K562 (cell line): ENCODE results near the gene FBLIM1. TPM values are rescaled to one million over a fixed set of nuclear protein-coding genes. Genes with fewer than 3 reads are reported as not detected.

Experiments used
- BDP1 ChIP-seq: IDR thresholded peaks from 3 replicates; pipeline ENCODE4 v1.6.1; 2011; ENCODE audit not compliant: insufficient read length, insufficient read depth
- CREM ChIP-seq: IDR thresholded peaks from 2 replicates; pipeline ENCODE4 v1.6.1; 2014; ENCODE audit warnings: antibody characterized with exemption, low read depth
- DACH1 ChIP-seq: fragments of 450-650 bp; IDR thresholded peaks from 2 replicates; pipeline ENCODE4 v1.6.1; 2018; ENCODE audit not compliant: partially characterized antibody
- E2F3 ChIP-seq: fragments of 250-450 bp; sonication (Bioruptor Pico); IDR thresholded peaks from 2 replicates; pipeline ENCODE4 v1.4.0; 2020; ENCODE audit warnings: mild to moderate bottlenecking
- ESRRB ChIP-seq: fragments of 250-450 bp; sonication (Bioruptor Pico); IDR thresholded peaks from 2 replicates; pipeline ENCODE4 v1.5.0; 2020; ENCODE audit warnings: mild to moderate bottlenecking, moderate library complexity, borderline replicate concordance
- GTF2E2 ChIP-seq: fragments of 200-800 bp; sonication (Bioruptor generic); IDR thresholded peaks from 2 replicates; pipeline ENCODE4 v1.6.1; 2016; ENCODE audit warnings: missing genetic modification characterization, missing compliant biosample characterization
- HNRNPL ChIP-seq: fragments of 200-400 bp; formaldehyde crosslinking; IDR thresholded peaks from 2 replicates; pipeline ENCODE4 v1.6.1; 2017; ENCODE audit warnings: low read depth, mild to moderate bottlenecking, low read length
- MTA1 ChIP-seq: fragments of 450-650 bp; IDR thresholded peaks from 2 replicates; pipeline ENCODE4 v1.6.1; 2017; ENCODE audit warnings: borderline replicate concordance
- NFE2 ChIP-seq: IDR thresholded peaks from 2 replicates; pipeline ENCODE4 v1.6.1; 2014; ENCODE audit warnings: antibody characterized with exemption, low read depth
- RBM39 ChIP-seq: fragments of 200-400 bp; formaldehyde crosslinking; optimal IDR thresholded peaks from 2 replicates; pipeline ENCODE3; 2018; ENCODE audit warnings: low read depth, low read length
- RCOR1 ChIP-seq, 2 experiments: IDR thresholded peaks; 2 replicates each; pipeline ENCODE4 v1.6.1; 2012; ENCODE audit warnings: low read depth in 2 of 2, low read length in 2 of 2, borderline replicate concordance in 1 of 2, improper control_type of control experiment in 1 of 2
- RREB1 ChIP-seq: fragments of 250-450 bp; sonication (Bioruptor Pico); IDR thresholded peaks from 2 replicates; pipeline ENCODE4 v1.4.0; 2020
- TCF15 ChIP-seq: fragments of 250-450 bp; sonication (Bioruptor Pico); IDR thresholded peaks from 2 replicates; pipeline ENCODE4 v1.8.0; 2022; ENCODE audit warnings: moderate library complexity, mild to moderate bottlenecking, inconsistent platforms
- TCF7 ChIP-seq: sonication (generic); IDR thresholded peaks from 2 replicates; pipeline ENCODE4 v1.6.1; 2016; ENCODE audit warnings: antibody characterized with exemption, borderline replicate concordance
- ZNF134 ChIP-seq: fragments of 250-450 bp; sonication (Bioruptor Pico); conservative IDR thresholded peaks from 2 replicates; pipeline ENCODE4 v1.4.0; 2020
- ZNF589 ChIP-seq: fragments of 200-800 bp; sonication (Bioruptor generic); IDR thresholded peaks from 2 replicates; pipeline ENCODE4 v1.6.1; 2016; ENCODE audit warnings: low read depth, missing genetic modification characterization, missing compliant biosample characterization
- ZNF76 ChIP-seq: fragments of 250-450 bp; sonication (Bioruptor Pico); IDR thresholded peaks from 2 replicates; pipeline ENCODE4 v1.4.0; 2020; ENCODE audit warnings: mild to moderate bottlenecking, moderate library complexity, borderline replicate concordance
- ZNF830 ChIP-seq: fragments of 250-450 bp; sonication (Bioruptor Pico); IDR thresholded peaks from 2 replicates; pipeline ENCODE4 v1.5.0; 2021; ENCODE audit warnings: mild to moderate bottlenecking
- polyA plus RNA-seq, 8 experiments: library from polyadenylated mRNA; depleted of rRNA in 4 of 8; stranded (reverse) in 5 of 8; unstranded in 3 of 8; fragments of >200 nt; fragmentation: Nextera tagmentation in 2 of 8; fragmentation: Illumina TruSeq in 1 of 8; extraction: Ambion mirVana in 2 of 8; extraction: Trizol in 1 of 8; gene quantifications; 2 replicates each; pipeline versions ENCODE4 v1.2.1 to v1.2.3, GENCODE V29; 2011 to 2014; ENCODE audit warnings: inconsistent platforms in 1 of 8, missing spikeins in 1 of 8
- total RNA-seq, 7 experiments: library from RNA; depleted of rRNA in 6 of 7; stranded (reverse); fragments of >200 nt in 6 of 7; fragmentation: Illumina TruSeq in 2 of 7; extraction: Trizol in 2 of 7; gene quantifications; 2 replicates each; pipeline versions ENCODE4 v1.2.1 to v1.2.3, GENCODE V29; 2011 to 2021; ENCODE audit warnings: low replicate concordance in 1 of 7
- TF ChIP-seq, protein P1 (sequence below), 2 experiments: fragments of 450-650 bp; IDR thresholded peaks; 2 replicates each; pipeline ENCODE4 v1.6.1; 2016

FBLIM1 gene
- total and polyA plus RNA-seq, 9 of the 15 experiments (the other 6 are each of a cell fraction or from before 2014, with no cell fraction given) = 0.14 to 0.24 TPM; not detected in 7

DNA sequence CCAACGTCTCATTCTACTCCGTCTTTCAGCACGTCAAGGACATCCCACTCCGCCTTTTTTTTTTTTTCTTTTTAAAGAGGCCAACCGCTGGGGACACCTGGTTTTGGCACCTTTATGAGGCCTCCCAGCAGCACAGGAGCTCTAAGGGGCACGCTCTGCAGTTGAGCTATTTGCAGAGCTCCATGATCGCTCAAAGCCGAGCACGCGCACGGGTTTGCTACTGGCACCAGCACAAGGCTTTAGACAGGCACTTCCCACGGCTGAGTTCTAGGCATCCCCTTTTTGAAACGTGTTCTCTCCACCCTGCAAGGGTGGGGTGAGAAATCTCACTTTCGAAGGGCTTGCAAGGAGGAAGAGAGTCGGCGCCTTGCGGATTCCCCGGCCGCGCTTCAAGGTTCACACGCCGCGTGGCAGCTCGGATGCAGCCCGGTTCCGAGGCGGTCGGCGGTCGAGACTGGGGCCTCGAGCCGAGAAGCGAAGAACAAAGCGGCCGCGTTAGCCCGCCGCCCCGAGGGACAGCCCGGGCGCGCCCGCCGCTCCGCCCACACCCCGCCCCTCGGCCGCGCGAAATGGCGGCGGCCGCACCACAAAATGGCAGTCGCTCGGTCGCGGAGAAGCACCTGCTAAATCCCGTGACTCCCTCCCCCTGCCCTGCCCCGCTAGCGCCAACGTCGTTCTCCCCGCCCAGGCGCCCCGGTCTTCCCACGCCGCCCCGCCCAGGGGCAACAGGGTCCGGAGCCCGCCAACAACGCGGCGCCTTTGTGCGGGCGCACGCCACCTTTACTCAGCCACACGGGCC, 76.0 kb downstream of the FBLIM1 start (continued):
- TF ChIP-seq ZNF589 (CRISPR knock-in tag) (peak; percentile 71; the same call in 1 of the 2 replicates), ZNF134 (peak; percentile 48; the same call in 1 of the 2 replicates), HNRNPL (peak; percentile 56; the same call in 1 of the 2 replicates), BDP1 (no peak), RREB1 (CRISPR knock-in tag) (0 out of 2 replicates have a peak, but pooled peaks have one; percentile 66), TCF7 (peak; percentile 94), GTF2E2 (tag) (peak; percentile 98), ZNF830 (CRISPR knock-in tag) (0 out of 2 replicates have a peak, but pooled peaks have one; percentile 47), NFE2 (0 out of 2 replicates have a peak, but pooled peaks have one; percentile 13), RBM39 (no peak), TCF15 (0 out of 2 replicates have a peak, but pooled peaks have one; percentile 10), E2F3 (CRISPR knock-in tag) (peak; percentile 89), CREM (peak; percentile 86), RCOR1 (IDR thresholded peaks at IDR 0.05; ENCODE audit: borderline replicate concordance in 1 of 2, low read depth in 2 of 2, low read length in 2 of 2) (peak in 1 of 2 experiments; percentile 88; a peak in 3 of 4 replicates), ESRRB (CRISPR knock-in tag) (peak; percentile 78; the same call in 1 of the 2 replicates), DACH1 (no peak), MTA1 (peak; percentile 50; the same call in 1 of the 2 replicates), ZNF76 (CRISPR knock-in tag) (peak; percentile 90; the same call in 1 of the 2 replicates)
- TF ChIP-seq, protein P1, sequence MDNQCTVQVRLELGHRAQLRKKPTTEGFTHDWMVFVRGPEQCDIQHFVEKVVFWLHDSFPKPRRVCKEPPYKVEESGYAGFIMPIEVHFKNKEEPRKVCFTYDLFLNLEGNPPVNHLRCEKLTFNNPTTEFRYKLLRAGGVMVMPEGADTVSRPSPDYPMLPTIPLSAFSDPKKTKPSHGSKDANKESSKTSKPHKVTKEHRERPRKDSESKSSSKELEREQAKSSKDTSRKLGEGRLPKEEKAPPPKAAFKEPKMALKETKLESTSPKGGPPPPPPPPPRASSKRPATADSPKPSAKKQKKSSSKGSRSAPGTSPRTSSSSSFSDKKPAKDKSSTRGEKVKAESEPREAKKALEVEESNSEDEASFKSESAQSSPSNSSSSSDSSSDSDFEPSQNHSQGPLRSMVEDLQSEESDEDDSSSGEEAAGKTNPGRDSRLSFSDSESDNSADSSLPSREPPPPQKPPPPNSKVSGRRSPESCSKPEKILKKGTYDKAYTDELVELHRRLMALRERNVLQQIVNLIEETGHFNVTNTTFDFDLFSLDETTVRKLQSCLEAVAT (IDR thresholded peaks at IDR 0.05) = peak; percentile 86 to 92
